ENCODE data around the gene FGA.
A peak's percentile ranks its signal among the peaks of the same experiment; 100 is the strongest.

- peak; percentile 73 for TF ChIP-seq CTCF (IDR thresholded peaks at IDR 0.05)
- peak; percentile 59 for TF ChIP-seq EZH2 (IDR thresholded peaks at IDR 0.05)
- TF ChIP-seq EZH2phosphoT487 (IDR thresholded peaks at IDR 0.05): peak; percentile 24
Measured at GRCh38 chr4:154626793-154627484, 36.4 kb upstream of the FGA start.
